Hepatocyte (in vitro differentiated cells): ENCODE results near the gene PARN.

Experiments used
- CTCF ChIP-seq: fragments of 200-600 bp; sonication (generic); IDR thresholded peaks from 2 replicates; pipeline ENCODE4 v1.5.1; 2016; ENCODE audit warnings: antibody characterized with exemption, mild to moderate bottlenecking; ENCODE audit not compliant: poor library complexity
- EZH2 ChIP-seq: fragments of 200-600 bp; sonication (generic); IDR thresholded peaks from 2 replicates; pipeline ENCODE4 v1.6.1; 2016; ENCODE audit warnings: antibody characterized with exemption, mild to moderate bottlenecking, borderline replicate concordance
- EZH2phosphoT487 ChIP-seq: fragments of 200-600 bp; sonication (generic); IDR thresholded peaks from one replicate; pipeline ENCODE4 v1.6.1; 2018; ENCODE audit warnings: antibody characterized with exemption, mild to moderate bottlenecking, low read depth, moderate library complexity; ENCODE audit not compliant: unreplicated experiment, severe bottlenecking

- no peak for TF ChIP-seq CTCF
- TF ChIP-seq EZH2 = no peak
- TF ChIP-seq EZH2phosphoT487 = no peak
Observed at GRCh38 chr16:14424595-14424994, 205.5 kb downstream of the PARN start.
